Right cardiac atrium (tissue), 5 donors: Measurements from ENCODE around the gene PFKFB2. TPM values are rescaled to one million over a fixed set of nuclear protein-coding genes. Genes with fewer than 3 reads are reported as not detected.
A peak's percentile ranks its signal among the peaks of the same experiment; 100 is the strongest.
"Not testable (repeated sequence)": the region's sequence is repeated elsewhere in the genome, so short reads cannot be mapped to it uniquely, and the experiment has no call there.

Experiments used
- ATAC-seq, 2 donors: fragments of 200-7000 bp; cut with Tn5 transposase; one replicate each; pipeline versions ENCODE4 v1.8.0 to v1.9.1; 2020; ENCODE audit warnings: moderate library complexity in 2 of 2, mild to moderate bottlenecking in 1 of 2
- DNase-seq, 3 donors: peaks; one replicate each; pipeline ENCODE4 v3.0.0-alpha.2; 2020
- H3K27ac ChIP-seq: one replicate; pipeline ENCODE4 v1.5.1; 2013; ENCODE audit warnings: mild to moderate bottlenecking, low read length, control low read depth, moderate library complexity
- H3K27me3 ChIP-seq: one replicate; pipeline ENCODE4 v1.6.1; 2013; ENCODE audit not compliant: control insufficient read depth, insufficient read depth
- H3K4me1 ChIP-seq: one replicate; pipeline ENCODE4 v1.6.1; 2013; ENCODE audit warnings: low read length; ENCODE audit not compliant: control insufficient read depth, insufficient read depth
- H3K4me3 ChIP-seq: one replicate; pipeline ENCODE4 v1.5.1; 2013; ENCODE audit warnings: low read length, control low read depth
- H3K9me3 ChIP-seq: one replicate; pipeline ENCODE4 v1.6.1; 2013; ENCODE audit warnings: low read length; ENCODE audit not compliant: control insufficient read depth
- WGBS: extraction: QIAGEN DNeasy Blood & Tissue Kit; methylation state at CpG from one replicate; pipeline ENCODE4 v1.1.7; 2013; 5-methylcytosine and 5-hydroxymethylcytosine counted together
- intact Hi-C, 4 donors: fragments of 100-400 bp; cut with DNase I; formaldehyde crosslinking; loops; one replicate each; pipeline versions ENCODE4 v1.11.0 to v1.14.0; 2022 to 2023
- polyA plus RNA-seq: library from polyadenylated mRNA; stranded (reverse); fragments of 200-250 nt; gene quantifications from one replicate; pipeline ENCODE4 v1.2.3, GENCODE V29; 2013
- total RNA-seq, 4 donors: library from RNA; stranded (reverse); fragmentation: NEBNext Ultra II Directional; extraction: Animal tissue kit (Norgen Biotek cat#: 25700); gene quantifications; one replicate each; pipeline ENCODE4 v1.2.1, GENCODE V29; 2021
- donor health status: healthy with polysubstance abuse.
- donor health status: DM: no; HTN: yes; CAD: no.
- donor health status: DM: no; HTN: no; CAD: no.
- donor health status: DM: no; HTN: yes; CAD: no; lungs with severe emphysema.
- donor health status: DM: yes; HTN: yes; CAD: no.

The PFKFB2 gene
- total and polyA plus RNA-seq, 5 donors, result 9.4 to 29.7 (median 21.2) TPM

DNA sequence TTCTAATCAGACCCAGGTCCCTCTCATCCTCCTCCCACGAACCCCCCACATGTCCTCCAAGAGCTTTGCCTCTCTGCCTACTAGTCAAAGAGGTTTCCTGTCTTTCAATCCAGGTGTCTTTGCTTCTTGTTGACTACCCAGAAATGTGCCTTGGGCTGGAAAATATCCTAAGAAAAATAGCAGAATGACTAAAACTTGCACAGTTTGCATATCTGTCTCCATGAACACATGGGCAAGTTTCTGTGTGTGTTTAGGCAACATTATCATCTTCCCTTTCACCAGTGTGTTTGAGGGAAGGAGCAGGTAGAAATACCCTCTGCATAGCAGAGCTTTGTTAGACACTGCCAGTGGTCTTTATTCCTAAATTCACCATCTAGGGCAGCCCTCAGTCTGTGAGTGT is 22.1 kb upstream of the PFKFB2 start:
- ATAC-seq (no peak), DNase-seq (no peak)
- no peaks in the 10 kb centered on the region for H3K9me3 ChIP-seq
- no peak overlapping the region for H3K27ac ChIP-seq
- 55% methylated on average over 1 of the region's 1 CpG for WGBS
- H3K4me1 ChIP-seq, result no peaks in the 10 kb centered on the region
- peaks cover 3% of the 10 kb centered on the region for H3K27me3 ChIP-seq
- H3K4me3 ChIP-seq, result no peak overlapping the region
- intact Hi-C loops, result no loop called here

DNA sequence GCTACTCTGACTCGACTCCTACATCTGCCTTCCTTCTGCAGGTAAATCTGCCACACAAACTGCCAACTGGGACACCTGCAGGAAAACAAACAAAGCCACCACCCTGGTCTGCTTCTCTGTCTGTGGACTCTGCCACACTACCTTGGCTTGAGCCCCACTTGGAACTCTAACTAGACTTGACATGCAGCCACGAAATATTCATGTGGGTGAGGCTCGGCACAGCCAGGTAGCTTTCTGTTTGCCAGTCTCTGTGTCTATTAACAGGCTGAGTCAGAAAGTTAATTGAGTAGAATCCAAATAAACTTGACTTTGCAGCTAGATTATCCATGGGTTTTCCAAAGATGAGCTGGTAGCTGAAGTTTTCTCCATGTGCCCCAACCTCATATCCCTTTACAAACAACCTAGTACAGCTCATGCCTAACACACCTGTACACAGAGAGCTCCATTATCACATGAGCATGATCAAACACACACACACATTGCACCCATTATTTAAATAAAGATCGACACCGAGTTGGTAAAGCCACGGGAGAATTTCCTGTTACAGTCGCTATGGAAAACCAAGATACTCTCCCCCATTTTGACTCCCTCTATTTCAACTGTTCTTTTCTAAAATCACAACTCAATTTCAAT is 21.3 kb upstream of the PFKFB2 start:
- Histone ChIP-seq H3K9me3 (no peaks in the 10 kb centered on the region), H3K27ac (no peak overlapping the region), H3K27me3 (peaks cover 3% of the 10 kb centered on the region), H3K4me3 (no peak overlapping the region), H3K4me1 (no peaks in the 10 kb centered on the region)
- ATAC-seq, result no peak
- intact Hi-C loops, result no loop called here
- DNase-seq, result no peak
- WGBS, result 75% methylated on average over 7 of the region's 7 CpGs

DNA sequence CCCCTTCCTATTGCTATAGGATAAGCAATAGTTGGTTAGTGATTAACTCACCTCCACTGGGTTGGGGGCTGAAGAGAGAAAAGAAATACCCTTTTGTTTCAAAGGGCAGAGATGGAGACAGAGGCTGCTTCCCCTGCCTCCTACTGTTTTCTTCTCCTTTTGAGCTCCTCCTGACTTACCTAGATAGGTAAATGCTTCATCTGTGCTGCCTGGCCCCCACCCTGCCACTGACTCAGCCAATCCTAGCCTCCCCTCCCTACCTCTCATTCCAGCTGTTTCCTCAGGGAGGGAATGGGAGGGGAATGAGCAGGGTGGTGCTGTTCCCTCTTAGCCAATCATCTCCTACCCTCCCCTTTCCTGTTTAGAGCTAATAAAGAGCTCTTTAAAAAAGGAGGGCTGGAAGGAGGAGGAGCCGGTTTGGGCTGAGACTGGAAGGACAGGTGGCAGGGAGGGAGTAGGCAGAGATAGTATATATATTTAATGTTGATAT is 20.5 kb upstream of the PFKFB2 start, which contains the start of gene C1orf116:
Gene C1orf116 (minus strand): TSS at position 229 of the 490 bp plus-strand sequence. CDS start 5,158 bp downstream, outside the sequence.
- intact Hi-C loops, result no loop called here
- Histone ChIP-seq H3K4me3 (no peak within 1 kb of the TSS), H3K4me1 (no peaks in the 10 kb centered on the region), H3K27me3 (peaks cover 3% of the 10 kb centered on the region), H3K9me3 (no peaks in the 10 kb centered on the region), H3K27ac (no peak within 1 kb of the TSS)
- 8% methylated on average over 1 of the region's 1 CpG for WGBS
- DNase-seq (no peak), ATAC-seq (peak; percentile 57 to 70)

DNA sequence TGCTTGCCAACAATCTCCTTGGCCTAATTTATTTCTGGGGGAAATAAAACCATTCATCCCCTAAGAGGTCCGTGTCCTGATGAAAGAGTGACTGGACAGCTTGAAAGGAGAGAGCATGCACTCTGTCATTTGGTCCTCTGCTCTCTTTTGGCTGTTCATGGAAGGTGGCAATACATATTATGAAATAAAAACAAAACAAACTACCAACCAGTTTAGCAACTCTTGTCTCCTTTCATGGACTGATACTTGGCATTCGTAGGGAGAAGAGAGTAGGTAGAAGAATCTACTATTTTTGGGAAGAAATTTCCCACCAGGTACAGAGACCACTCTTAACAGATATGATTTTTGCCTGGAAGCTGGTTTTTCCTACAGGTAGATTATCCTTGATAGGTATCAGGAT is 19.8 kb upstream of the PFKFB2 start:
- no peaks in the 10 kb centered on the region for H3K9me3 ChIP-seq
- no peak overlapping the region for H3K27ac ChIP-seq
- H3K27me3 ChIP-seq, result peaks cover 3% of the 10 kb centered on the region
- H3K4me3 ChIP-seq, result no peak overlapping the region
- WGBS, result 68% methylated on average over 2 of the region's 2 CpGs
- intact Hi-C loops, result no loop called here
- no peak for ATAC-seq
- DNase-seq, result no peak
- no peaks in the 10 kb centered on the region for H3K4me1 ChIP-seq

DNA sequence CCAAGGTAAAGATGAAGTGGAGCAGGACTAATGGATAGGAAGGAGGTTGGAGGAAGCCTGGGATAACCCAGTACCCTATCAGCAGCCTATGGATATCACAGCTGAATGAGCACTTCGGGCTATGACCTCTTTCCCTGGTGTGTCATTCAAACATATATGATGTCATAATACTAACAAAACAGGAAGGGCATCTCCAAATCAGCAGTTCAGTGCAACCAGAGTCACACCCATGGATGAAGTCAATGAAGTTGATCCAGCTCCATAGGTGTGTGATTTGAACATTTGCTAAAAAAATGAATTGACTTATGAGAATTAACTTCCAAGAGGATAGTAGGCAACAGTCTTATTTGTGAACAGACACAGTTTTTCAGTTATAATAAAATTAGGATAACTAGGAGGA is 18.9 kb upstream of the PFKFB2 start:
- Histone ChIP-seq H3K4me1 (no peaks in the 10 kb centered on the region), H3K9me3 (no peaks in the 10 kb centered on the region), H3K27me3 (peaks cover 3% of the 10 kb centered on the region), H3K27ac (no peak overlapping the region), H3K4me3 (no peak overlapping the region)
- ATAC-seq (no peak), DNase-seq (no peak)
- intact Hi-C loops, result no loop called here
- WGBS, result 54% methylated on average over 1 of the region's 1 CpG

DNA sequence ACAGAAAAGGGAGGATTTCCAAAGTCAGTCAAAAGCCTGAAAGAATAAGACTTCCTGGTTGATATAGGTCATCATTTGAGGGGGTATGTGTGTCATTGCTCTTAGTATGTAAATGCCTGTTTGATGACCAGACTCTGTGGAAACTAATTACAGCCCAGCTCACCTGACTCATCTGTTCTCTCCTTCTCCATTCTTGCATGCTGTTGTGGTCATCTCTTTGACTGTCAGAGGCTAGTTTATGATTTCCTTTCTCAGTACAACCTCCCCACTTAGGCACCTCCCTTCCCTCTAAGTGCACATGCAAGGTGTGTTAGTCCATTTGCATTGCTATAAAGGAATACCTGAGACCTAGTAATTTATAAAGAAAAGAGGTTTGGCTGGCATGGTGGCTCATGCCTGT is 18.1 kb upstream of the PFKFB2 start:
- intact Hi-C loops, result no loop called here
- ATAC-seq (no peak), DNase-seq (no peak)
- Histone ChIP-seq H3K27me3 (peaks cover 3% of the 10 kb centered on the region), H3K27ac (no peak overlapping the region), H3K9me3 (no peaks in the 10 kb centered on the region), H3K4me3 (no peak overlapping the region), H3K4me1 (no peaks in the 10 kb centered on the region)

DNA sequence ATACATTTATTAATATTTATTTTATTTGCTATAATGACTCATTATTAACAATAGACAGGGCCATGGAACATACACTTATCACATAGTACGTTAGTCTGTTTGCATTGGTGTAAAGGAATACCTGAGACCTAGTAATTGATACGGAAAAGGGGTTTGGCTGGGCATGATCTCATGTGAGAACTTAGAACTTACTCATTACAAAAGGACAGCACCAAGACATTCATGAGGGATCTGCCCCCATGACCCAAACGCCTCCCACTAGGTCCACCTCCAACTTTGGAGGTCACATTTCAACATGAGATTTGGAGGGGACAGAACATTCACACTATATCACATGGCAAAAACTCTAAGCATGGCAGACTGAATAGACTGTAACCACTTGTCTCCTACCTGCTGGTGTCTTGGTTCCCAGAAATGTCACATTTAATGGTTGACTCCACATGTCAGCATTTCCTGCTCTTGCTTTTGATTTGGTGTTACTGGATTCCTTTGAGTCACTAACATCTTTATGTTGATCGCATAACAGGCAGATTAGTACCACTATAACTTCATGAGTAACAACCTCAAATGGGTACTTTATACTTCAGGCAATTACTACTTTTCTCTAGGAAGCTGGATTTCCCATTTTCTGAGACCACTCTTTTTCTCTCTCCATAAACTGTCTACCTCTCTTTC is 17.1 kb upstream of the PFKFB2 start:
- no peaks in the 10 kb centered on the region for H3K9me3 ChIP-seq

DNA sequence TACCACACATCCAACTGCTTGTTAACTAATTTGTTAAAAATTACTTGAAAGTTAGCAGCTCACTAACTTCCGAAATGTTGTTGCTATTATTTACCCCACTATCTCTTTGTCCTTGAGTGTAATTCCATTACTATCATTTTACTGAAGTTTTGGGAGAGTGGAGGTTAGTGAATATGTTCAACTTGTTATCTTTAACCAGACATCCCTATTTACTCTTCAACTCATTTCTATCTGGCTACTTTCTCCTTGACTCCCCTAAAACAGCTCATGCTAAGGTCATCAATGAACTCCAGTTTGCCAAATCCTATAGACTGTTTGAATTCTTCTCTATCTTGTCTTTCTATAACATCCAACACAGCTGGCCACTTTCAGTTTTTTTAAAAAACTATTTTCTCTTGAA is 16.2 kb upstream of the PFKFB2 start:
- Histone ChIP-seq H3K9me3 (no peaks in the 10 kb centered on the region), H3K4me3 (no peak overlapping the region), H3K4me1 (no peaks in the 10 kb centered on the region), H3K27me3 (peaks cover under 1% of the 10 kb centered on the region), H3K27ac (no peak overlapping the region)
- intact Hi-C loops, result no loop called here
- WGBS, result 73% methylated on average over 1 of the region's 1 CpG
- ATAC-seq (no peak), DNase-seq (no peak)

More for the DNA sequence above, 17.1 kb upstream of the PFKFB2 start:
- H3K4me3 ChIP-seq, result no peak overlapping the region
- intact Hi-C loops, result no loop called here
- no peak for ATAC-seq
- peaks cover 3% of the 10 kb centered on the region for H3K27me3 ChIP-seq
- WGBS, result 91% methylated on average over 4 of the region's 4 CpGs
- no peak overlapping the region for H3K27ac ChIP-seq
- DNase-seq, result no peak
- H3K4me1 ChIP-seq, result no peaks in the 10 kb centered on the region

DNA sequence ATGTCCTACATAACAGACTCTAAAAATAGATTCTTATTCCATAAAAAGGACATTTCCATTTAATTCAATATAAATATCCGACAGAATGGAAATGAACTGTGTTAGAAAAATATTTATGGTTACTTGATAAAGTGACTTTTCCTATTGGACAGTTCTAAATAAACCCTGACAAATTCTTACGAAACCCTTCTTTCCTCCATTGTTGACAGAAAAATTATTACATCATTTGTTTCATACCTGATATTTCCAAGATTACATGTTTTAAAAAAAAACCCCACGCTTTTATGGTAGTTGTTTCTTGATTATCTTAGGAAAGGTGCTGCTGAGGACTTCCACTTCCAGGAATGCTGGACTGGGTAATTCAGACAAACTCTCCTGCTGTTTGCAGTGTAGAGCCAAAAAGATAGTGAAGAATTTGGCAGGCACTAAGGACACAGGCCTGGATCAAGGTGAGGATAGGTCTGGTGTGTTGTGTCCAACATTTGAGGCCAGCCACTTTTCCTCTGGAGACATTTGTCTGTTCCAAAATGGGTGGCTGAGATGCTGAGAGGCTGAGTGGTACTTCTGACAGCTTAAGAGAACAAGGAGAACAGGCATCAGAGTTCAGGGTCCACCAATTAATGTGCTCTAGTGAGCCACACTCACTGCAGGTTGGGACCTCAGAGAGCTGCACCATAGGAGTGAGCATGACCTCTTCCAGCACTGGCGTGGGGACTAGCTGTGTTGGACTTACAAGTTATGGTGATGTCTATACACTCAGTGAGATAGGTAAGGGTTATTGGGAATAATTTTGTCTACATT is 13.5 kb upstream of the PFKFB2 start:
- no peak overlapping the region for H3K27ac ChIP-seq
- intact Hi-C loops, result no loop called here
- WGBS, result 57% methylated on average over 4 of the region's 4 CpGs

DNA sequence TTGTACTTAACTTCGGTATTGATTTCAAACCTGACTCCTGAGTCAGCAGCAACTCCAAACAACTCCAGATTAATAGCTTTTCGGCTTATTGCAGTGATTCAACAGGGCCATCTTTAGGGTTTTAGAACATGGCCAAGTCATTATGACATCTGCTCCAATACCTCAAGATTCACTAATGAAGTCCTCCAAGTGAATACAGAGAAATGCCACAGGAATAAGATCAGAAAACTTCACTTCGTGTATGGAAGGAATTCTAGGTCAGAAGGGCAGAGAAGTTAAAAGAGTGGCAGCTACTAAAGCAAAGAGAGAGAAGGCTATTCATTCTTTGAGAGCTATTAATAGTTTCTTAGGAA is 12.9 kb upstream of the PFKFB2 start:
- 66% methylated on average over 3 of the region's 3 CpGs for WGBS
- no peaks in the 10 kb centered on the region for H3K9me3 ChIP-seq
- no peaks in the 10 kb centered on the region for H3K27me3 ChIP-seq
- ATAC-seq (no peak), DNase-seq (no peak)
- intact Hi-C loops, result no loop called here
- H3K4me1 ChIP-seq, result no peaks in the 10 kb centered on the region
- H3K4me3 ChIP-seq, result no peak overlapping the region
- no peak overlapping the region for H3K27ac ChIP-seq

More for the DNA sequence above, 13.5 kb upstream of the PFKFB2 start:
- Histone ChIP-seq H3K4me1 (no peaks in the 10 kb centered on the region), H3K27me3 (no peaks in the 10 kb centered on the region), H3K9me3 (no peaks in the 10 kb centered on the region), H3K4me3 (no peak overlapping the region)
- peak; percentile 34 to 77 for ATAC-seq
- DNase-seq, result no peak

DNA sequence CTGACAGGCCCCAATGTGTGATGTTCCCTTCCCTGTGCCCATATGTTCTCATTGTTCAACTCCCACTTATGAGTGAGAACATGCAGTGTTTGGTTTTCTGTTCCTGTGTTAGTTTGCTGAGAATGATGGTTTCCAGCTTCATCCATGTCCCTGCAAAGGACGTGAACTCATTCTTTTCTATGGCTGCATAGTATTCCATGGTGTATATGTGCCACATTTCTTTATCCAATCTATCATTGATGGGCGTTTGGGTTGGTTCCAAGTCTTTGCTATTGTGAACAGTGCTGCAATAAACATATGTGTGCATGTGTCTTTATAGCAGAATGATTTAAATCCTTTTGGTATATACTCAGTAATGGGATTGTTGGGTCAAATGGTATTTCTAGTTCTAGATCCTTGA is 11.7 kb upstream of the PFKFB2 start:
- 91% methylated on average over 2 of the region's 2 CpGs for WGBS

More for the DNA sequence above, 11.7 kb upstream of the PFKFB2 start:
- H3K4me3 ChIP-seq, H3K4me1 ChIP-seq, DNase-seq, ATAC-seq, H3K27me3 ChIP-seq, H3K9me3 ChIP-seq, intact Hi-C loops, H3K27ac ChIP-seq: not testable (repeated sequence)
